HepG2 (cell line): ENCODE results near the gene NDOR1. TPM values are rescaled to one million over a fixed set of nuclear protein-coding genes. Genes with fewer than 3 reads are reported as not detected.

ENCODE experiments used
- AGO2 ChIP-seq: fragments of 200-400 bp; formaldehyde crosslinking; optimal IDR thresholded peaks from 2 replicates; pipeline ENCODE3; 2017; ENCODE audit warnings: mild to moderate bottlenecking, low read depth, low read length, moderate library complexity
- ARHGAP35 ChIP-seq: sonication (generic); formaldehyde crosslinking; IDR thresholded peaks from 2 replicates; pipeline ENCODE4 v1.9.0; 2022; ENCODE audit warnings: mild to moderate bottlenecking, inconsistent platforms, moderate library complexity, missing genetic modification reagents, borderline replicate concordance
- ATF7 ChIP-seq, 2 experiments: fragments of 450-650 bp in 1 of 2; sonication (generic) in 1 of 2; formaldehyde crosslinking in 1 of 2; IDR thresholded peaks; 2 replicates each; pipeline versions ENCODE4 v1.4.0 to v1.6.1; 2016 to 2020; ENCODE audit warnings: antibody characterized with exemption in 1 of 2, mild to moderate bottlenecking in 1 of 2, missing genetic modification reagents in 1 of 2
- CBX2 ChIP-seq, 2 experiments: fragments of 200-600 bp in 1 of 2; sonication (generic); formaldehyde crosslinking in 1 of 2; IDR thresholded peaks; 2 replicates each; pipeline versions ENCODE4 v1.7.0 to v1.8.1; 2018 to 2022; ENCODE audit warnings: low read depth in 2 of 2, low read length in 1 of 2, mild to moderate bottlenecking in 1 of 2, missing genetic modification reagents in 1 of 2
- ISL2 ChIP-seq: sonication (generic); formaldehyde crosslinking; IDR thresholded peaks from 2 replicates; pipeline ENCODE4 v1.5.0; 2020; ENCODE audit warnings: missing genetic modification reagents
- KAT7 ChIP-seq: IDR thresholded peaks from 2 replicates; pipeline ENCODE4 v1.6.1; 2018; ENCODE audit warnings: borderline replicate concordance, missing compliant biosample characterization
- MXI1 ChIP-seq: IDR thresholded peaks from 3 replicates; pipeline ENCODE4 v1.6.1; 2012; ENCODE audit warnings: low read depth, low read length, inconsistent platforms, borderline replicate concordance
- PHB2 ChIP-seq: fragments of 450-650 bp; IDR thresholded peaks from 2 replicates; pipeline ENCODE4 v1.6.1; 2018; ENCODE audit not compliant: partially characterized antibody
- POGZ ChIP-seq: sonication (generic); formaldehyde crosslinking; IDR thresholded peaks from 2 replicates; pipeline ENCODE4 v1.4.0; 2020; ENCODE audit warnings: mild to moderate bottlenecking, missing genetic modification reagents
- SP5 ChIP-seq: IDR thresholded peaks from 2 replicates; pipeline ENCODE4 v1.6.1; 2016; ENCODE audit warnings: low read depth, borderline replicate concordance
- TBX2 ChIP-seq: sonication (generic); formaldehyde crosslinking; IDR thresholded peaks from 2 replicates; pipeline ENCODE4 v1.5.0; 2020; ENCODE audit warnings: missing genetic modification reagents, mild to moderate bottlenecking, borderline replicate concordance
- TRIM22 ChIP-seq: fragments of 450-650 bp; IDR thresholded peaks from 2 replicates; pipeline ENCODE4 v1.6.1; 2017
- ZNF251 ChIP-seq: sonication (generic); formaldehyde crosslinking; IDR thresholded peaks from 2 replicates; pipeline ENCODE4 v1.9.0; 2021; ENCODE audit warnings: mild to moderate bottlenecking, missing genetic modification reagents
- ZNF383 ChIP-seq: sonication (generic); formaldehyde crosslinking; IDR thresholded peaks from 2 replicates; pipeline ENCODE4 v1.4.0; 2020; ENCODE audit warnings: missing genetic modification reagents, mild to moderate bottlenecking, borderline replicate concordance
- ZNF660 ChIP-seq: sonication (generic); formaldehyde crosslinking; IDR thresholded peaks from 2 replicates; pipeline ENCODE4 v1.5.1; 2020; ENCODE audit warnings: mild to moderate bottlenecking, low read depth, missing genetic modification reagents, borderline replicate concordance
- ZNF761 ChIP-seq: sonication (generic); formaldehyde crosslinking; conservative IDR thresholded peaks from 2 replicates; pipeline ENCODE4 v1.4.0; 2020; ENCODE audit warnings: mild to moderate bottlenecking, missing genetic modification reagents
- ZNF841 ChIP-seq: sonication (generic); formaldehyde crosslinking; IDR thresholded peaks from 2 replicates; pipeline ENCODE4 v1.8.1; 2023; ENCODE audit warnings: missing genetic modification reagents, borderline replicate concordance
- polyA plus RNA-seq, 8 experiments: library from polyadenylated mRNA; depleted of rRNA in 3 of 8; stranded (reverse) in 7 of 8; unstranded in 1 of 8; fragments of >200 nt; fragmentation: Illumina TruSeq in 4 of 8; extraction: Trizol in 4 of 8; gene quantifications; 2 replicates each; pipeline versions ENCODE4 v1.2.1 to v1.2.3, GENCODE V29; 2011 to 2016; ENCODE audit warnings: low read depth in 4 of 8, missing spikeins in 1 of 8, mixed read lengths in 1 of 8; ENCODE audit not compliant: insufficient read depth in 1 of 8
- total RNA-seq, 5 experiments: library from RNA; depleted of rRNA; stranded (reverse); fragments of >200 nt; fragmentation: Illumina TruSeq; extraction: Trizol; gene quantifications; 2 replicates each; pipeline ENCODE4 v1.2.3, GENCODE V29; 2016; ENCODE audit warnings: low read depth in 1 of 5
- TF ChIP-seq, protein P1 (sequence below): sonication (generic); formaldehyde crosslinking; IDR thresholded peaks from one replicate; pipeline ENCODE4 v1.5.1; 2020; ENCODE audit warnings: mild to moderate bottlenecking, missing genetic modification reagents; ENCODE audit errors: not compliant biosample characterization
- TF ChIP-seq, protein P2 (sequence below): sonication (generic); formaldehyde crosslinking; IDR thresholded peaks from 2 replicates; pipeline ENCODE4 v1.8.0; 2022; ENCODE audit warnings: missing genetic modification reagents, mild to moderate bottlenecking, inconsistent platforms, borderline replicate concordance

NDOR1 gene
- total and polyA plus RNA-seq, 2 of the 13 experiments (the other 11 are each of a cell fraction or from before 2014, with no cell fraction given): 3.6 to 8.7 TPM

DNA sequence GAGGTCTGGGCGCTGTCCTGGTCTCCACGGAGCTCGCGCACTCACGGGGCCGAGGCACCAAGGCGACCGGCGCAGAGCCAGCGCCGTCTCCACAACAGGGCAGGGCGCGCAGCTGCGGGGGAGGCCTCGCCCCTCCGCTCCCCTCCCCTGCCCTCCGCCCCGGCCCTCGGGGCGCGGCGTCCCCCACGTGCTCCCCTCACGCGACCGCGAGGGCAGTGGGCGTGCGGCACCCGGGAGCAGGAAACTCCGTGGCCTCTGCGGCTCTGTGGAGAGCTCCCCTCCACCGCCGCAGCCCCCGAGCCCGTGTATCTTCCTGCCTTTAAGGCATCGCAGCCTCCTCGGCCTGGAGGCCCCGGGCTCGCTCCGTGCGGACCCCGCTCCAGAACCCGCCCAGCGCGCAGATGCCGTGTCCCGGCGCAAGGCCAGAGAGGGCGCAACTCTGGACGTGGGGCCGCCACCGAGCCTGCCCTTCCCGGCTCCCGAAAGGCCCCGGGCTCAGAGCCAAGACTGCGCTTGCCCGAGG, 34.9 kb downstream of the NDOR1 start (continued):
- peak; percentile 94 for TF ChIP-seq ZNF761 (CRISPR knock-in tag)
- TF ChIP-seq ISL2 (CRISPR knock-in tag): 0 out of 2 replicates have a peak, but pooled peaks have one; percentile 57
- TF ChIP-seq KAT7 (CRISPR knock-in tag): peak; percentile 78; the same call in 1 of the 2 replicates
- TF ChIP-seq ZNF660 (CRISPR knock-in tag): no peak
- no peak for TF ChIP-seq TRIM22
- TF ChIP-seq ARHGAP35: peak; percentile 97
- no peak for TF ChIP-seq PHB2
- TF ChIP-seq TBX2 (CRISPR knock-in tag): peak; percentile 82
- 0 out of 2 replicates have a peak, but pooled peaks have one; percentile 34 for TF ChIP-seq SP5 (CRISPR knock-in tag)
- no peak for TF ChIP-seq ZNF383 (CRISPR knock-in tag)
- TF ChIP-seq ZNF251 (CRISPR knock-in tag): no peak
- peak; percentile 74 for TF ChIP-seq AGO2
- peak; percentile 6; the same call in 1 of the 3 replicates for TF ChIP-seq MXI1
- TF ChIP-seq, protein P1, sequence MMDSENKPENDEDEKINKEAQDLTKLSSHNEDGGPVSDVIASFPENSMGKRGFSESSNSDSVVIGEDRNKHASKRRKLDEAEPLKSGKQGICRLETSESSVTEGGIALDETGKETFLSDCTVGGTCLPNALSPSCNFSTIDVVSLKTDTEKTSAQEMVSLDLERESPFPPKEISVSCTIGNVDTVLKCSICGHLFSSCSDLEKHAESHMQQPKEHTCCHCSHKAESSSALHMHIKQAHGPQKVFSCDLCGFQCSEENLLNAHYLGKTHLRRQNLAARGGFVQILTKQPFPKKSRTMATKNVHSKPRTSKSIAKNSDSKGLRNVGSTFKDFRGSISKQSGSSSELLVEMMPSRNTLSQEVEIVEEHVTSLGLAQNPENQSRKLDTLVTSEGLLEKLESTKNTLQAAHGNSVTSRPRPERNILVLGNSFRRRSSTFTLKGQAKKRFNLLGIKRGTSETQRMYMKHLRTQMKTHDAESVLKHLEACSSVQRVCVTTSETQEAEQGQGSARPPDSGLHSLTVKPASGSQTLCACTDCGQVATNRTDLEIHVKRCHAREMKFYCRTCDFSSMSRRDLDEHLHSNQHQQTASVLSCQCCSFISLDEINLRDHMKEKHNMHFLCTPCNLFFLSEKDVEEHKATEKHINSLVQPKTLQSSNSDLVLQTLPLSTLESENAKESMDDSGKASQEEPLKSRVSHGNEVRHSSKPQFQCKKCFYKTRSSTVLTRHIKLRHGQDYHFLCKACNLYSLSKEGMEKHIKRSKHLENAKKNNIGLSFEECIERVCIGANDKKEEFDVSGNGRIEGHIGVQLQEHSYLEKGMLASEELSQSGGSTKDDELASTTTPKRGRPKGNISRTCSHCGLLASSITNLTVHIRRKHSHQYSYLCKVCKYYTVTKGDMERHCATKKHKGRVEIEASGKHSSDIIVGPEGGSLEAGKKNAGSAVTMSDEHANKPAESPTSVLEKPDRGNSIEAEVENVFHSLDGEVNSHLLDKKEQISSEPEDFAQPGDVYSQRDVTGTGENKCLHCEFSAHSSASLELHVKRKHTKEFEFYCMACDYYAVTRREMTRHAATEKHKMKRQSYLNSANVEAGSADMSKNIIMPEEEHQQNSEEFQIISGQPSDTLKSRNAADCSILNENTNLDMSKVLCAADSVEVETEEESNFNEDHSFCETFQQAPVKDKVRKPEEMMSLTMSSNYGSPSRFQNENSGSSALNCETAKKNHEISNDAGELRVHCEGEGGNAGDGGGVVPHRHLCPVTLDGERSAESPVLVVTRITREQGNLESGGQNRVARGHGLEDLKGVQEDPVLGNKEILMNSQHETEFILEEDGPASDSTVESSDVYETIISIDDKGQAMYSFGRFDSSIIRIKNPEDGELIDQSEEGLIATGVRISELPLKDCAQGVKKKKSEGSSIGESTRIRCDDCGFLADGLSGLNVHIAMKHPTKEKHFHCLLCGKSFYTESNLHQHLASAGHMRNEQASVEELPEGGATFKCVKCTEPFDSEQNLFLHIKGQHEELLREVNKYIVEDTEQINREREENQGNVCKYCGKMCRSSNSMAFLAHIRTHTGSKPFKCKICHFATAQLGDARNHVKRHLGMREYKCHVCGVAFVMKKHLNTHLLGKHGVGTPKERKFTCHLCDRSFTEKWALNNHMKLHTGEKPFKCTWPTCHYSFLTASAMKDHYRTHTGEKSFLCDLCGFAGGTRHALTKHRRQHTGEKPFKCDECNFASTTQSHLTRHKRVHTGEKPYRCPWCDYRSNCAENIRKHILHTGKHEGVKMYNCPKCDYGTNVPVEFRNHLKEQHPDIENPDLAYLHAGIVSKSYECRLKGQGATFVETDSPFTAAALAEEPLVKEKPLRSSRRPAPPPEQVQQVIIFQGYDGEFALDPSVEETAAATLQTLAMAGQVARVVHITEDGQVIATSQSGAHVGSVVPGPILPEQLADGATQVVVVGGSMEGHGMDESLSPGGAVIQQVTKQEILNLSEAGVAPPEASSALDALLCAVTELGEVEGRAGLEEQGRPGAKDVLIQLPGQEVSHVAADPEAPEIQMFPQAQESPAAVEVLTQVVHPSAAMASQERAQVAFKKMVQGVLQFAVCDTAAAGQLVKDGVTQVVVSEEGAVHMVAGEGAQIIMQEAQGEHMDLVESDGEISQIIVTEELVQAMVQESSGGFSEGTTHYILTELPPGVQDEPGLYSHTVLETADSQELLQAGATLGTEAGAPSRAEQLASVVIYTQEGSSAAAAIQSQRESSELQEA (CRISPR knock-in tag): peak; percentile 50
- TF ChIP-seq ATF7 (IDR thresholded peaks at IDR 0.05): no peak
- TF ChIP-seq ATF7 (CRISPR knock-in tag; IDR thresholded peaks at IDR 0.05): no peak; the same call in 1 of the 2 replicates
- TF ChIP-seq ZNF841: no peak; the same call in 1 of the 2 replicates
- no peak for TF ChIP-seq CBX2 (IDR thresholded peaks at IDR 0.05; ENCODE audit: low read depth, low read length)
- TF ChIP-seq CBX2 (CRISPR knock-in tag; IDR thresholded peaks at IDR 0.05; ENCODE audit: low read depth): no peak
- no peak; the same call in 1 of the 2 replicates for TF ChIP-seq POGZ (CRISPR knock-in tag)
- TF ChIP-seq, protein P2, sequence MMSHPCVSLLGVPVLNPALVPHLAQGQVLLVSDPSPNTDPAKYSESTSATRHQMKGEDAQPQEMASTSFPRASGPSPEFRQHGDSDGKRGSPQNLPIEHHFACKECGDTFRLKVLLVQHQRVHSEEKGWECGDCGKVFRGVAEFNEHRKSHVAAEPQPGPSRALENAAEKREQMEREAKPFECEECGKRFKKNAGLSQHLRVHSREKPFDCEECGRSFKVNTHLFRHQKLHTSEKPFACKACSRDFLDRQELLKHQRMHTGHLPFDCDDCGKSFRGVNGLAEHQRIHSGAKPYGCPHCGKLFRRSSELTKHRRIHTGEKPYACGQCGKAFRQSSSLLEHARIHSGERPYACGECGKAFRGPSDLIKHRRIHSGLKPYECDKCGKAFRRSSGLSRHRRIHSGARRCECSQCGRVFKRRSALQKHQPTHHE (CRISPR knock-in tag): peak; percentile 80; the same call in 1 of the 2 replicates
